HFF-Myc (cell line): ENCODE data around the gene TIAM1.
"Not testable (repeated sequence)": the region's sequence is repeated elsewhere in the genome, so short reads cannot be mapped to it uniquely, and the experiment has no call there.

Experiments
- DNase-seq: peaks from one replicate; pipeline ENCODE4 v3.0.0-alpha.2; 2011; ENCODE audit warnings: low read depth; ENCODE audit errors: extremely low read depth
- H3K4me3 ChIP-seq: replicated peaks from 2 replicates; pipeline ENCODE4 v1.5.1; 2011; ENCODE audit warnings: low read depth, mild to moderate bottlenecking, control low read depth, low read length
- TF ChIP-seq, protein P1 (sequence below): IDR thresholded peaks from 2 replicates; pipeline ENCODE4 v1.5.1; 2012; ENCODE audit warnings: mild to moderate bottlenecking, low read depth, low read length, control low read depth; ENCODE audit errors: missing control alignments

TIAM1 gene

DNA sequence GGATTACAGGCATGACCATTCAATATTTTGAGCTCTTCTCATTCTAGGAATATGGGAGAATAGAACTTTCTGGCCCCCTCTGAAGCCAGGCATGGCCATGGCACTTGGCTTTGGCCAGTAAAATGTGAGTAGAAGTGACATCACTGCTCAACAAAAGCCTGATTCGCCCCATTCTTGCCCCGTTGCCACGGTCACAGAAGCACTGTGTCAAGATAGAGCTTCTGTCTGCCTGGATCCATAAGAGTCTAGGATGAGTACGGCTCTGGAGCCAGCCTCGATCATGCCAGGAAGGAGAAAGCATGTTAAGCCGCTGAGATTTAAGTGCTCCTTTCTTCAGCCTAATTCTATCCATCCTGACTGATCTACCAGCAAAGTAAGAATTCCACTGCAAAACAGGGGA is 113.1 kb downstream of the TIAM1 start:
- TF ChIP-seq, protein P1, sequence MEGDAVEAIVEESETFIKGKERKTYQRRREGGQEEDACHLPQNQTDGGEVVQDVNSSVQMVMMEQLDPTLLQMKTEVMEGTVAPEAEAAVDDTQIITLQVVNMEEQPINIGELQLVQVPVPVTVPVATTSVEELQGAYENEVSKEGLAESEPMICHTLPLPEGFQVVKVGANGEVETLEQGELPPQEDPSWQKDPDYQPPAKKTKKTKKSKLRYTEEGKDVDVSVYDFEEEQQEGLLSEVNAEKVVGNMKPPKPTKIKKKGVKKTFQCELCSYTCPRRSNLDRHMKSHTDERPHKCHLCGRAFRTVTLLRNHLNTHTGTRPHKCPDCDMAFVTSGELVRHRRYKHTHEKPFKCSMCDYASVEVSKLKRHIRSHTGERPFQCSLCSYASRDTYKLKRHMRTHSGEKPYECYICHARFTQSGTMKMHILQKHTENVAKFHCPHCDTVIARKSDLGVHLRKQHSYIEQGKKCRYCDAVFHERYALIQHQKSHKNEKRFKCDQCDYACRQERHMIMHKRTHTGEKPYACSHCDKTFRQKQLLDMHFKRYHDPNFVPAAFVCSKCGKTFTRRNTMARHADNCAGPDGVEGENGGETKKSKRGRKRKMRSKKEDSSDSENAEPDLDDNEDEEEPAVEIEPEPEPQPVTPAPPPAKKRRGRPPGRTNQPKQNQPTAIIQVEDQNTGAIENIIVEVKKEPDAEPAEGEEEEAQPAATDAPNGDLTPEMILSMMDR, result no peak
- no peak overlapping the region for H3K4me3 ChIP-seq
- no peak for DNase-seq

DNA sequence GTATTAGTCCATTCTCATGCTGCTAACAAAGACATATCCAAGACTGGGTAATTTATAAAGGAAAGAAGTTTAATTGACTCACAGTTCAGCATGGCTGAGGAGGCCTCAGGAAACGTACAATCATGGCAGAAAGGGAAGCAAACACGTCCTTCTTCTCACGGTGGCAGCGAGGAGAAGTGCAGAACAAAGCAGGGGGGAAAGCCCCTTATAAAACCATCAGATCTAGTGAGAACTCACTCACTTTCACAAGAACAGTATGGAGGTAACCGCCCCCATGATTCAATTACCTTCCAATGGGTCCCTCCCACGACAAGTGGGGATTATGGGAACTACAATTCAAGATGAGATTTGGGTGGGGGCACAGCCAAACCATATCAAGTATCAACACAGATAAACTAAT is 115.3 kb downstream of the TIAM1 start:
- not testable (repeated sequence) for DNase-seq, H3K4me3 ChIP-seq

DNA sequence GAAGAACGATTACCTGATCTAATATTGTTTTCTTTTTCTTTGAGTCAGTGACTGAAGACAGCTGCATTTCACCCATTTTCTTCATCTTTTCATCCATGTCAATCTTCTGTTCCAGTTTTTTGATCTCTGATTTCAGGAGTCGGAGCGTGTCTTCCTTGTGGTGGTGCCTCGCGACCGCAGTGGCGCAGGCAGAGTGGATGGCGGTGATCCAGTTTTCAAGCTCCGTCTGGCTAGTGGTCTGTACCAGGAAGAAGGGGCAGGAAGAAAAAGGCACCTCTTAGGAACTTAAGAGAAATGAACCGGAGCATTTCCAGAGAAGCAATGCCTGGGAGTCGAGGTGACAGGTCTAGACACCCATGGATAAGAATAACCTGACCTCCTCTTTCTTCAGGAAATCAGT is 118.3 kb downstream of the TIAM1 start:
- DNase-seq, result no peak
- TF ChIP-seq, protein P1, result no peak
- no peak overlapping the region for H3K4me3 ChIP-seq

DNA sequence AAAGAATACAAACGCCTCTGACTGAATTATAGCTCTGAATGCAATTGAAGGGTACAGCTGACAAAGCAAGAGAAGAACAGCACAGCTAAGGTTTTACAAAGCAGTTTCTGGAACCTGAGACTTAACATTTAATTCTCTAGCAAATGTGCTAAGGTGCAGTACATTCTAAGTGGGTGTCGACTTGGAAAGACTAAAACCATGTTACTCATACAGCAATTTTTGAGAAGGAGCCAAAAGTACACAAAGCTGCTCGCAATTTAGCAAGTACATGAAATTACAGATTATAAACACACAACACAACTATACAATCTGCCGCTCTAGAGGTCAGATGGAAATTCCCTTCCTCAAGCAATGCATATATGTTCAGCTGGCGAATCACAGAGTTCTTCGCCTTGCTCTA is 121.9 kb downstream of the TIAM1 start:
- no peak overlapping the region for H3K4me3 ChIP-seq
- TF ChIP-seq, protein P1, result no peak
- DNase-seq, result peak; percentile 1

DNA sequence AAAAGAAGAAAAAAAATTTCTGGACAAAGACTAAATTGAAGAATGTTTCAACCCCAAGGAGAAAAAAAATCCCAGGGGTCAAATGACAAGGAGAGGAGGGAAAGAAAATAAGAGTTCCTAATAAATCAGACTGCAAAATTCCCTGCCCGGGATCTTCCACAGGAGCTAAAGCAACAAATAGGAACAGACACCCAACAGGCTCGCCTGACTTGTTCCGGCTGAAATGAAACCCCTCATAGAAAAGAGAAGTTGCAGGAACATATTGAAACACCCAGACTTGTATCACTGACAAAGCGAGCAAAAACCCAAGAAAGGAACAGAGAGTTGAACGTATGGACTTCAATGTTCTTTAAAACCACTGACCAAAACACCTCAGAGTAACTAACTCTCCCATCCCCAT is 123.0 kb downstream of the TIAM1 start:
- DNase-seq, result no peak
- TF ChIP-seq, protein P1, result no peak
- H3K4me3 ChIP-seq, result no peak overlapping the region

DNA sequence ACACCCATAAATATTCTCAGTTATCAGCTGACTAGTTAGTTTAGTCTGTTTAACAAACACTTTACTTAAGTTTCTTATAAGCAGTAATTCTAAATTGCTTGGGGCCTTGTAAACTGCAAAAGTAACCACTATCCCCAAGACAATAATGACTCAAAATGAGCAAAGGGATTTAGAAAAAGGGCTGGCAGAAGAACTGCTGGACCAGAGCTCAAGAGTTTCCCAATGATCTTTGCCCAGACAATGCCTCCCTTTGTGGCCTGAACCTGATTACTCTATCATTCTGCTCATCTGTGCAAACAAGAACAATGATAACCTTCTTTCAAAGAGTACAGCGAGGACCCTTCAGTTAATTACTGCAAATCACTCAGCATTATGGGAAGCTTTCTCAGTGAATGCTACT is 123.5 kb downstream of the TIAM1 start:
- H3K4me3 ChIP-seq, result no peak overlapping the region
- TF ChIP-seq, protein P1, result no peak
- no peak for DNase-seq

DNA sequence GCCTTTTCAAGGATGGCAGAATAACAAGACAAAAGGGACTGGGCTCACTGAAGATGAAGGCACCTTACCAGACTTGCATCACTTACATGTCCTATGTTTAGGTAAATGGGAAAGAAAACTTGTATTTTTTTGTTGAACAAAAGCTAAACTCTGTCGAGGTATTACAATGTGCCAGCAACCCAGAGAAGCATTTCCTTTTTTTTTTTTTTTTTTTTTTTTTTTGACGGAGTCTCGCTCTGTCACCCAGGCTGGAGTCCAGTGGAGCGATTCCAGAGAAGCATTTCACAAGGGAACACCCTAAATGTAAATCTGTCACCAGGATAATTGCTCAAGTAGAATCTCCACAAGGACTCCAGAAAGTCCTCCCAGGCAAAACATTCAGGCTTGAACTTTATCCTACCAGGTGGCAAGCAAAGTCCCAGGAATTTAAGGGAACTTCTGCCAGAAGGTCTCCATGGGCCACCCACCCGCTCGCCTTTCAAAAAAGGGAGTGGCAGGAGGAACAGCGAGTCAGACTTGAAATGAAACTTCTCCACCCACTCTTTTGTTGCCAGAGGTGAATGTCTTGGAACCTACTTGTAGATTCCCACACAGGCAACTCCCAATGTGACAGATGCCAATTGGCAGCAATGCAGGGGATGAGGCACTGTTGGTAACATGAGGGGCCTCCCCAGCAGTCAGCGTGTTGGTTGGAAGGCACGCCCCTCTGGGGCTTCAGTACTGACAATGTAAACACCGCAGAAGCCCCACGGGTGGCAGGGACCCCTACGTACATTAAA is 125.0 kb downstream of the TIAM1 start:
- TF ChIP-seq, protein P1, result no peak
- no peak for DNase-seq
- no peak overlapping the region for H3K4me3 ChIP-seq
